PC-9 (cell line): ENCODE results near the gene ADAMTS2.

ENCODE experiments used
- EZH2 ChIP-seq: fragments of 200-600 bp; sonication (generic); IDR thresholded peaks from 2 replicates; pipeline ENCODE4 v1.8.0; 2017; ENCODE audit warnings: antibody characterized with exemption, low read depth
- TF ChIP-seq, protein P1 (sequence below): fragments of 200-600 bp; sonication (generic); conservative IDR thresholded peaks from 2 replicates; pipeline ENCODE4 v1.6.1; 2017; ENCODE audit warnings: mixed run types, antibody characterized with exemption, mild to moderate bottlenecking, moderate library complexity

DNA sequence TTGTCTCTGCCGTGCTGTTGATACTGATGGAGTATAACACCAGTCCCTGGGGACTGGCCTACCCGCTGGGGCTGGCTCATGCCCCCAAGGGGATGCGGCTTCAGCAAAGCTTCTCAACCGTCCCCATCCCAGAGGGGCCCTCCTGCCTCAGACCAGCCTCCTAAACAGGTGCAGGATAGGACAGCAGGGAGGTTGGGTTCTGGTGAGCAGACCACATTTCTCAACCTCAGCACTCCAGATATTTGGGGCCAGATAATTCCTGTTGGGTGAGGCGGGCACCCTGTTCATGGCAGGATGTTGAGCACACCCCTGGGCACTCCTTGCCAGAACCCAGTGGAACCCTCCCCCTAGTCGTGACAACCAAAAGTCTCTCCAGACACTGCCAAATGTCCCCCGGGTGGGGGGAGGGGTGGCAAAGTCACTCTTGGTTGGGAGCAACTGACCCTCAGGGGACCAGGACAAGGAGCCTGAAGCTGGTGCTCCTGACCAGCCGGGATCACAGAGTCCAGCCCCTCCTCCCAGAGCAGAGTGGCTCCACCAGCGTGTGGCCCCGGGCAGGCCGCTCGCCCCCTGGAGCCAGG is 177.3 kb downstream of the ADAMTS2 start:
- TF ChIP-seq, protein P1, sequence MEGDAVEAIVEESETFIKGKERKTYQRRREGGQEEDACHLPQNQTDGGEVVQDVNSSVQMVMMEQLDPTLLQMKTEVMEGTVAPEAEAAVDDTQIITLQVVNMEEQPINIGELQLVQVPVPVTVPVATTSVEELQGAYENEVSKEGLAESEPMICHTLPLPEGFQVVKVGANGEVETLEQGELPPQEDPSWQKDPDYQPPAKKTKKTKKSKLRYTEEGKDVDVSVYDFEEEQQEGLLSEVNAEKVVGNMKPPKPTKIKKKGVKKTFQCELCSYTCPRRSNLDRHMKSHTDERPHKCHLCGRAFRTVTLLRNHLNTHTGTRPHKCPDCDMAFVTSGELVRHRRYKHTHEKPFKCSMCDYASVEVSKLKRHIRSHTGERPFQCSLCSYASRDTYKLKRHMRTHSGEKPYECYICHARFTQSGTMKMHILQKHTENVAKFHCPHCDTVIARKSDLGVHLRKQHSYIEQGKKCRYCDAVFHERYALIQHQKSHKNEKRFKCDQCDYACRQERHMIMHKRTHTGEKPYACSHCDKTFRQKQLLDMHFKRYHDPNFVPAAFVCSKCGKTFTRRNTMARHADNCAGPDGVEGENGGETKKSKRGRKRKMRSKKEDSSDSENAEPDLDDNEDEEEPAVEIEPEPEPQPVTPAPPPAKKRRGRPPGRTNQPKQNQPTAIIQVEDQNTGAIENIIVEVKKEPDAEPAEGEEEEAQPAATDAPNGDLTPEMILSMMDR: no peak
- no peak for TF ChIP-seq EZH2
